Testis (tissue), 2 donors: Measurements from ENCODE around the gene ECI1.

Experiments
- CTCF ChIP-seq, 3 experiments: fragments of 450-650 bp in 2 of 3; fragments of 200-600 bp in 1 of 3; sonication (generic) in 1 of 3; IDR thresholded peaks; one replicate each; pipeline ENCODE4 v1.5.1; 2016 to 2019; ENCODE audit warnings: antibody characterized with exemption in 3 of 3, mild to moderate bottlenecking in 2 of 3, moderate library complexity in 1 of 3
- POLR2A ChIP-seq: fragments of 450-650 bp; IDR thresholded peaks from one replicate; pipeline ENCODE4 v1.6.1; 2017; ENCODE audit warnings: antibody characterized with exemption, mild to moderate bottlenecking, moderate library complexity

- TF ChIP-seq CTCF (IDR thresholded peaks at IDR 0.05) (no peak), POLR2A (no peak)
Measured at GRCh38 chr16:2246301-2246885, 5.0 kb downstream of the ECI1 start.
